ENCODE results near the gene KCNH1. TPM values are rescaled to one million over a fixed set of nuclear protein-coding genes. Genes with fewer than 3 reads are reported as not detected.

The KCNH1 gene
- total RNA-seq, 2 donors from 2014 or later, result 3.2 to 3.5 TPM

DNA sequence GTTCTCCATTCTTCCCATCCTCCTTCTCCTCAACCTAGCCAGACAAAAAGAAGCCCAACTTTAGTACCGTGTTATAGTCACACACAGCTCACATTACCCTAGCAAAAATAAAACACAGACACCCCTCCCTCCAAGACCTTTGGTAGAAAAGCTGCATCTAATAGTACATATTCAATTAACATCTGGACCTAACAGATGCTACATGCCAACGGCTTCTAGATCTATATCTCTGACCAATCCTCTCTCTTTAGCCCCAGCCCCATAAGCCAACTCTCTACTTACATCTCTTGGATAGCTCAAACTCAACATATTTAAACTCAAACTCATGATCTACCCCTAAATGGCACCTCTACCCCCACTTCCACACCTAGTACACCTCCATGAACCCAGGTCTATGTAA, 233.1 kb downstream of the KCNH1 start:
- Mint-ChIP-seq H3K4me1 (peaks cover 15% of the 10 kb centered on the region), H3K9me3 (no peaks in the 10 kb centered on the region), H3K4me3 (no peak overlapping the region), H3K27me3 (ENCODE audit: insufficient read depth) (peaks cover 15% of the 10 kb centered on the region), H3K36me3 (ENCODE audit: low read depth) (no peaks in the 10 kb centered on the region), H3K27ac (no peak overlapping the region)
- peaks cover 7% of the 10 kb centered on the region for H3K27me3 ChIP-seq (ENCODE audit: control insufficient read depth, insufficient read depth, low read length, poor library complexity, severe bottlenecking)
- no peaks in the 10 kb centered on the region for H3K36me3 ChIP-seq (ENCODE audit: control insufficient read depth, insufficient read depth, low read length)
- peaks cover 4% of the 10 kb centered on the region for H3K4me1 ChIP-seq (ENCODE audit: control insufficient read depth, insufficient read depth, low read length)
- no peak for DNase-seq
- no peaks in the 10 kb centered on the region for H3K9me3 ChIP-seq (ENCODE audit: control insufficient read depth, low read length)
- H3K4me3 ChIP-seq (ENCODE audit: low read length), result no peak overlapping the region
- no peak overlapping the region for H3K9ac ChIP-seq (ENCODE audit: extremely low read depth, low read length, poor library complexity, severe bottlenecking)
- H3K27ac ChIP-seq (ENCODE audit: low read depth, low read length), result no peak overlapping the region
- 91 to 100% methylated on average over 1 to 2 of the region's 2 CpGs for WGBS, 2 experiments (ENCODE audit: insufficient coverage in 1 of 2, insufficient read length in 1 of 2)
- TF ChIP-seq, protein P1, sequence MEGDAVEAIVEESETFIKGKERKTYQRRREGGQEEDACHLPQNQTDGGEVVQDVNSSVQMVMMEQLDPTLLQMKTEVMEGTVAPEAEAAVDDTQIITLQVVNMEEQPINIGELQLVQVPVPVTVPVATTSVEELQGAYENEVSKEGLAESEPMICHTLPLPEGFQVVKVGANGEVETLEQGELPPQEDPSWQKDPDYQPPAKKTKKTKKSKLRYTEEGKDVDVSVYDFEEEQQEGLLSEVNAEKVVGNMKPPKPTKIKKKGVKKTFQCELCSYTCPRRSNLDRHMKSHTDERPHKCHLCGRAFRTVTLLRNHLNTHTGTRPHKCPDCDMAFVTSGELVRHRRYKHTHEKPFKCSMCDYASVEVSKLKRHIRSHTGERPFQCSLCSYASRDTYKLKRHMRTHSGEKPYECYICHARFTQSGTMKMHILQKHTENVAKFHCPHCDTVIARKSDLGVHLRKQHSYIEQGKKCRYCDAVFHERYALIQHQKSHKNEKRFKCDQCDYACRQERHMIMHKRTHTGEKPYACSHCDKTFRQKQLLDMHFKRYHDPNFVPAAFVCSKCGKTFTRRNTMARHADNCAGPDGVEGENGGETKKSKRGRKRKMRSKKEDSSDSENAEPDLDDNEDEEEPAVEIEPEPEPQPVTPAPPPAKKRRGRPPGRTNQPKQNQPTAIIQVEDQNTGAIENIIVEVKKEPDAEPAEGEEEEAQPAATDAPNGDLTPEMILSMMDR (conservative IDR thresholded peaks at IDR 0.05), result no peak

DNA sequence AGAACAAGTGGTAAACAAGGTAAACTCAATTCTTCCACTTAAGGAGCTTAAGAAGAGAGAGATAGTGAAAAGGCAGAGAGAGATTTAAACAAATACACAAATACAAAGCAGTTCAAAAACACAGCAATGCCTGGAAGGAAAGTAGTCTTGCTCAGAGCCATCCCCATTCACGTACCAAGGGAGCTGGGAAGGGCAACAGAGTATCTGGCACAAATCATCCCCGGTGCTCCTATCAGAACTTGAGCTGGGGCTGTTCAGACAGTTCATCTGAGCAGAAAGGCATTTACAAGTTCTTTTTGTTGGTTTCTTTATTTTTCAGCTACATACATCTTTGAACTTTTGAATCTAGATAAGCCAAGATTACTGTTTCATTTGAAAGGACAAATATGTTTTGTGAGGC, 233.9 kb downstream of the KCNH1 start:
- Mint-ChIP-seq H3K4me3 (no peak overlapping the region), H3K27me3 (ENCODE audit: insufficient read depth) (peaks cover 16% of the 10 kb centered on the region), H3K9me3 (no peaks in the 10 kb centered on the region), H3K36me3 (ENCODE audit: low read depth) (no peaks in the 10 kb centered on the region), H3K4me1 (peaks cover 15% of the 10 kb centered on the region), H3K27ac (no peak overlapping the region)
- no peak overlapping the region for H3K9ac ChIP-seq (ENCODE audit: extremely low read depth, low read length, poor library complexity, severe bottlenecking)
- H3K4me3 ChIP-seq (ENCODE audit: low read length), result peak overlapping the region; percentile 33
- TF ChIP-seq, protein P1 (conservative IDR thresholded peaks at IDR 0.05), result no peak
- H3K27me3 ChIP-seq (ENCODE audit: control insufficient read depth, insufficient read depth, low read length, poor library complexity, severe bottlenecking), result peaks cover 7% of the 10 kb centered on the region
- no peaks in the 10 kb centered on the region for H3K36me3 ChIP-seq (ENCODE audit: control insufficient read depth, insufficient read depth, low read length)
- 82 to 83% methylated on average over 2 of the region's 2 CpGs for WGBS, 2 experiments (ENCODE audit: insufficient coverage in 1 of 2, insufficient read length in 1 of 2)
- no peak overlapping the region for H3K27ac ChIP-seq (ENCODE audit: low read depth, low read length)
- H3K9me3 ChIP-seq (ENCODE audit: control insufficient read depth, low read length), result no peaks in the 10 kb centered on the region
- DNase-seq, result no peak
- peaks cover 4% of the 10 kb centered on the region for H3K4me1 ChIP-seq (ENCODE audit: control insufficient read depth, insufficient read depth, low read length)

DNA sequence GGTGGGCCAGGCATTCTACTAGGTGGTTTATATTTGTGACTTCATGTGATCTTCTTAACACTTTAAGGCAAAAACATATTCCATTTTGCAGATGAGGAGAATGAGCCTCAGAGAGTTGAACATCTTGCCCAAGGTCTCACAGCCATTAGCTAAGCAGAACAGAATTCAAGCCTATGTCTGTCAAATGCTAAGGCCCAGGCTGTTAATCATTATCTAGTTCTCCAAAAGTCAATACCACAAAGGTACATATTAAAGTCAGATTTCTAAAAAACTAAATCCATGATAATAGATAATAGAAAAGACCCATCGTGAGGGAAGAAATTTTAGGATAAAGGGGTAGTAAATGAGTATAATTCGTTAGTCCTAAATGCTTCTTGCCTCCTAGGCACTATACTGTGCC, 234.3 kb downstream of the KCNH1 start:
- Mint-ChIP-seq H3K4me3 (no peak overlapping the region), H3K27me3 (ENCODE audit: insufficient read depth) (peaks cover 16% of the 10 kb centered on the region), H3K27ac (no peak overlapping the region), H3K4me1 (peaks cover 15% of the 10 kb centered on the region), H3K36me3 (ENCODE audit: low read depth) (no peaks in the 10 kb centered on the region), H3K9me3 (no peaks in the 10 kb centered on the region)
- Histone ChIP-seq H3K4me3 (ENCODE audit: low read length) (peak overlapping the region; percentile 33), H3K27ac (ENCODE audit: low read depth, low read length) (no peak overlapping the region), H3K36me3 (ENCODE audit: control insufficient read depth, insufficient read depth, low read length) (no peaks in the 10 kb centered on the region), H3K9ac (ENCODE audit: extremely low read depth, low read length, poor library complexity, severe bottlenecking) (no peak overlapping the region), H3K9me3 (ENCODE audit: control insufficient read depth, low read length) (no peaks in the 10 kb centered on the region), H3K27me3 (ENCODE audit: control insufficient read depth, insufficient read depth, low read length, poor library complexity, severe bottlenecking) (peaks cover 4% of the 10 kb centered on the region), H3K4me1 (ENCODE audit: control insufficient read depth, insufficient read depth, low read length) (peaks cover 4% of the 10 kb centered on the region)
- DNase-seq, result no peak
- 67% methylated on average over 2 of the region's 2 CpGs; no CpG with 5 or more reads in 1 of the 2 experiments for WGBS, 2 experiments (ENCODE audit: insufficient coverage in 1 of 2, insufficient read length in 1 of 2)
- TF ChIP-seq, protein P1 (conservative IDR thresholded peaks at IDR 0.05), result no peak

Data from endodermal cell (in vitro differentiated cells).